ENCODE results near the gene IFI30. TPM values are rescaled to one million over a fixed set of nuclear protein-coding genes. Genes with fewer than 3 reads are reported as not detected.

Gene IFI30
- total RNA-seq, 1 donor from 2014 or later: 0.76 TPM

GRCh38 chr19:18137657-18138339, 35.8 kb upstream of the IFI30 start:
- Mint-ChIP-seq H3K4me1 (ENCODE audit: low read depth, unreplicated experiment) (no peaks in the 10 kb centered on the region), H3K36me3 (ENCODE audit: unreplicated experiment) (no peaks in the 10 kb centered on the region), H3K27me3 (ENCODE audit: unreplicated experiment) (peaks cover 7% of the 10 kb centered on the region), H3K27ac (ENCODE audit: unreplicated experiment) (no peak overlapping the region), H3K4me3 (ENCODE audit: unreplicated experiment) (no peak overlapping the region), H3K9me3 (ENCODE audit: unreplicated experiment) (peaks cover 1% of the 10 kb centered on the region)
- no peak for TF ChIP-seq CTCF (IDR thresholded peaks at IDR 0.05; ENCODE audit: partially characterized antibody, unreplicated experiment)
- DNase-seq: no peak

- DNase-seq: no peak
- H3K9me3 Mint-ChIP-seq (ENCODE audit: unreplicated experiment): no peaks in the 10 kb centered on the region
- no peaks in the 10 kb centered on the region for H3K36me3 Mint-ChIP-seq (ENCODE audit: unreplicated experiment)
- peaks cover 4% of the 10 kb centered on the region for H3K27me3 Mint-ChIP-seq (ENCODE audit: unreplicated experiment)
- H3K27ac Mint-ChIP-seq (ENCODE audit: unreplicated experiment): no peak overlapping the region
- H3K4me1 Mint-ChIP-seq (ENCODE audit: low read depth, unreplicated experiment): no peaks in the 10 kb centered on the region
- H3K4me3 Mint-ChIP-seq (ENCODE audit: unreplicated experiment): peak overlapping the region; percentile 40
- TF ChIP-seq CTCF (IDR thresholded peaks at IDR 0.05; ENCODE audit: partially characterized antibody, unreplicated experiment): no peak
These were observed 33.1 kb upstream of the IFI30 start for GRCh38 chr19:18140473-18140872.

- H3K36me3 Mint-ChIP-seq (ENCODE audit: unreplicated experiment): no peaks in the 10 kb centered on the region
- no peak overlapping the region for H3K27ac Mint-ChIP-seq (ENCODE audit: unreplicated experiment)
- H3K4me1 Mint-ChIP-seq (ENCODE audit: low read depth, unreplicated experiment): no peaks in the 10 kb centered on the region
- no peak overlapping the region for H3K4me3 Mint-ChIP-seq (ENCODE audit: unreplicated experiment)
- DNase-seq: no peak
- no peak for TF ChIP-seq CTCF (IDR thresholded peaks at IDR 0.05; ENCODE audit: partially characterized antibody, unreplicated experiment)
- peaks cover 4% of the 10 kb centered on the region for H3K27me3 Mint-ChIP-seq (ENCODE audit: unreplicated experiment)
- no peaks in the 10 kb centered on the region for H3K9me3 Mint-ChIP-seq (ENCODE audit: unreplicated experiment)
These were observed 32.6 kb upstream of the IFI30 start for GRCh38 chr19:18141031-18141430.

GRCh38 chr19:18143902-18144301, 29.7 kb upstream of the IFI30 start:
- H3K36me3 Mint-ChIP-seq (ENCODE audit: unreplicated experiment): no peaks in the 10 kb centered on the region
- no peak overlapping the region for H3K4me3 Mint-ChIP-seq (ENCODE audit: unreplicated experiment)
- H3K9me3 Mint-ChIP-seq (ENCODE audit: unreplicated experiment): no peaks in the 10 kb centered on the region
- peaks cover 4% of the 10 kb centered on the region for H3K27me3 Mint-ChIP-seq (ENCODE audit: unreplicated experiment)
- H3K27ac Mint-ChIP-seq (ENCODE audit: unreplicated experiment): no peak overlapping the region
- TF ChIP-seq CTCF (IDR thresholded peaks at IDR 0.05; ENCODE audit: partially characterized antibody, unreplicated experiment): no peak
- DNase-seq: no peak
- no peaks in the 10 kb centered on the region for H3K4me1 Mint-ChIP-seq (ENCODE audit: low read depth, unreplicated experiment)

GRCh38 chr19:18144361-18144760, 29.3 kb upstream of the IFI30 start:
- H3K4me1 Mint-ChIP-seq (ENCODE audit: low read depth, unreplicated experiment): no peaks in the 10 kb centered on the region
- H3K36me3 Mint-ChIP-seq (ENCODE audit: unreplicated experiment): no peaks in the 10 kb centered on the region

More at GRCh38 chr19:18144361-18144760, 29.3 kb upstream of the IFI30 start:
- Mint-ChIP-seq H3K4me3 (ENCODE audit: unreplicated experiment) (no peak overlapping the region), H3K27me3 (ENCODE audit: unreplicated experiment) (peaks cover 1% of the 10 kb centered on the region), H3K27ac (ENCODE audit: unreplicated experiment) (no peak overlapping the region), H3K9me3 (ENCODE audit: unreplicated experiment) (no peaks in the 10 kb centered on the region)
- DNase-seq: no peak
- TF ChIP-seq CTCF (IDR thresholded peaks at IDR 0.05; ENCODE audit: partially characterized antibody, unreplicated experiment): no peak

Measured in glutamatergic neuron (in vitro differentiated cells).